Adipose tissue (tissue), 3 donors: ENCODE data around the gene SLC16A6. TPM values are rescaled to one million over a fixed set of nuclear protein-coding genes. Genes with fewer than 3 reads are reported as not detected.
"Not testable (repeated sequence)": the region's sequence is repeated elsewhere in the genome, so short reads cannot be mapped to it uniquely, and the experiment has no call there.

ENCODE experiments used
- H3K27ac ChIP-seq: one replicate; pipeline ENCODE4 v1.5.1; 2013; ENCODE audit warnings: low read depth, low read length
- WGBS, 3 donors: extraction: QIAGEN DNeasy Blood & Tissue Kit; methylation state at CpG; one replicate each; pipeline ENCODE4 v1.1.7; 2013; 5-methylcytosine and 5-hydroxymethylcytosine counted together
- polyA plus RNA-seq, 3 donors: library from polyadenylated mRNA; stranded (reverse); fragments of 200-250 nt; gene quantifications; one replicate each; pipeline ENCODE4 v1.2.3, GENCODE V29; 2013
- donor health status: healthy with polysubstance abuse.
- donor health status: Bipolar disorder and iron deficiency.
- donor health status: healthy.

Gene SLC16A6
- 1 to 10 TPM in 1 of 3 donors, under 1 TPM in 2; 0.18 to 1.1 (median 0.56) TPM for polyA plus RNA-seq

DNA sequence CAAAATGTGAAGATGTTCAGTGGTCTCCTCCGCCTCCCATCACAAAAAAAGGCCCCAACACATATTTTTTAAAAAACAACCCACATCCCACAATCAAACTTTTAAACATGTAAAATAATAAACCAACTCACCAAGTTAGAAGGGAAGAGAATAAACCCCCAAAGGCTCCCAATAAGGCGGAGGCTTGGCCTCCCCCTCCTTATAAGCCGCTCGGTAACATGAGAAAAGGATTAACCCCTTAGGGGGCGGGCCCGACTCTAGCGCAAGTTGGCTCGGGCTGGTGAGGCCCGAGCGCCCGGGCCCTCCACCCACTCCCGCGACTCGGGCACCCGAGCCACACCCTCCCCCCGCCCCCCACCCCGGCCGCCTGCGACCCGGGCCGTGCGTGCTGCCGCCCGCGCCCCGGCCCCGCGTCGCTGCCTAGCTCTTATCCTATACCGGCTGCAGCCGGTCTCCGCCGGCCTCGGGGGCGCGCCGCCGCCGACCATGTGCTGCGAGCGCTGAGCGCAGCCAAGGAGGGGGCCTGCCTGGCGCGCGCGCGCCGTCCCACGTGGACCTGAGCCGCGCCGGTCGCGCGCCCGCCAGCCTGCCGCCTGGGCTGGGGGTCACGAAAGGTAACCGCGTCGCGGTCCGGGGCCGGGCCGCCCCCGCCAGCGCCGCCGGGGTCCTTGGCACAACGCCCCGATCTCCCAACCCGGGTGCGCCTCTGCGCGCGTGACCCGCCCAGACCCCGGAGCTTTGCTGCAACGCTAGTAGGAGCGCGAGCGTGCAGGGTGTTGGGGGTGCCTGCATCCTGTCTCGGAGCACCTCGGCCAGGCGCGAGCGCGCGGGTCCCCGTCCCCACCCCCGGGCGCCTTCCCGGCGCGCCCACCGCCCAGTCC, at the start of gene SLC16A6, which contains the start of gene ARSG:
SLC16A6 (minus strand) TSS at position 173 of the 881 bp plus-strand sequence. CDS start 12,807 bp downstream, outside the sequence.
ARSG (plus strand) TSS at position 541 of the 881 bp plus-strand sequence. CDS start 15,999 bp downstream, outside the sequence.
- peak within 1 kb of the TSS; percentile 28 for H3K27ac ChIP-seq
- 0 to 2% (median 1%) methylated on average over 78 to 96 of the region's 96 CpGs for WGBS, 3 donors

DNA sequence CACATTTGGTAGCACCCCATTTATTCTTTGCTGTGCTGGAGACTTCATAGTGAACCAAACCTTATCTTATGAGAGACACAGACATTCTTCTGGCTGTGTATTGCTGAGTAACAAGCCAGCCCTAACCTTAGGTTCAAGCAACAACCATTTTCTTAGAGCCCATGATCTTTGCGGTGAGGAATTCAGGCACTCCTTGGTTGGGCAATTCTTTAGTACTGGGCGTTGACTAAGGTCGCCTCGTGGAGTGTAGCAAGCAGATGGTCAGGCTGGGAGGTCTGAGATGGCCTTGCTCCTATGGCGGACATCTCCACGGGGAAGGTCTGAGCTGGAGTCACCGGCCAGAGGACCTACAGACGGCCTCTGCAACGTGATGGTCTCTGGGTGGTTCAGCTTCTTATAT, 43.5 kb upstream of the SLC16A6 start:
- H3K27ac ChIP-seq = no peak overlapping the region
- 96% methylated on average over 9 of the region's 9 CpGs for WGBS, 3 donors

DNA sequence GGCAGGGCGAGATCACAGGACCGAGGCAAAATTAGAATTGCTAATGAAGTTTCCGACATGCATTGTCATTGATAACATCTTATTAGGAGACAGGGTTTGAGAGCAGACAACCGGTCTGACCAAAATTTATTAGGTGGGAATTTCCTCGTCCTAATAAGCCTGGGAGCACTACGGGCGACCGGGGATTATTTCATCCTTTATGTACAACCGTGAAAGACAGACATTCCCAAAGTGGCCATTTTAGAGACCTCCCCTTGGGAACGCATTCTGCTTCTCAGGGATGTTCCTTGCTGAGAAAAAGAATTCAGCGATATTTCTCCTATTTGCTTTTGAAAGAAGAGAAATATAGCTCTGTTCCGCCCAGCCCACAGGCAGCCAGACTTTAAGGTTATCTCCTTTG, 41.0 kb upstream of the SLC16A6 start:
- not testable (repeated sequence) for H3K27ac ChIP-seq
- WGBS, 3 donors = 93 to 97% (median 97%) methylated on average over 12 of the region's 12 CpGs

GRCh38 chr17:68329331-68329730, 38.4 kb upstream of the SLC16A6 start:
- 93 to 96% (median 95%) methylated on average over 7 of the region's 7 CpGs for WGBS, 3 donors
- H3K27ac ChIP-seq = no peak overlapping the region

GRCh38 chr17:68328676-68329075, 37.7 kb upstream of the SLC16A6 start:
- no peak overlapping the region for H3K27ac ChIP-seq
- WGBS, 3 donors = 62 to 70% (median 62%) methylated on average over 4 of the region's 4 CpGs

- 91 to 94% (median 93%) methylated on average over 8 of the region's 8 CpGs for WGBS, 3 donors
- no peak overlapping the region for H3K27ac ChIP-seq
These were observed 37.1 kb upstream of the SLC16A6 start for GRCh38 chr17:68327823-68328557.

DNA sequence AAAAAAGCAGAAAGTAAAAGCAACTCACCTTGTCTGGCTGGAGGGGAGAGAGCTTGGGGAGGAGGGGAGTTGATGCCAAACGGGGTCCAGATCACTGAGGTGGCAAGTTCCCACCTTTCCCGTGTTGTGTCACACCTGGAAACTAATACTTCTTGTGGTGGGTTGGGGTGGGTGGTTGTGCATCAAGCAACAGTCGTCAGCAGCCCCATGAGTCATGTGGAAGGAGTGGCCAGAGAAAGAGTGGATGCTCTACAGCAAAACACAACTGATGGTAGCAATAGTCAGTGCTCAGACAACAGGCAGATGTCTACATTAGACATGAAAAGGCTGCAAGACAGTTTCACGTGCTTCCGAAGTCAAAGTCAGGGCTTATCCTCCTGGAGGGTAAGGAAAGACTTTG, 35.8 kb upstream of the SLC16A6 start:
- H3K27ac ChIP-seq = no peak overlapping the region
- 78 to 83% (median 79%) methylated on average over 5 of the region's 5 CpGs for WGBS, 3 donors

DNA sequence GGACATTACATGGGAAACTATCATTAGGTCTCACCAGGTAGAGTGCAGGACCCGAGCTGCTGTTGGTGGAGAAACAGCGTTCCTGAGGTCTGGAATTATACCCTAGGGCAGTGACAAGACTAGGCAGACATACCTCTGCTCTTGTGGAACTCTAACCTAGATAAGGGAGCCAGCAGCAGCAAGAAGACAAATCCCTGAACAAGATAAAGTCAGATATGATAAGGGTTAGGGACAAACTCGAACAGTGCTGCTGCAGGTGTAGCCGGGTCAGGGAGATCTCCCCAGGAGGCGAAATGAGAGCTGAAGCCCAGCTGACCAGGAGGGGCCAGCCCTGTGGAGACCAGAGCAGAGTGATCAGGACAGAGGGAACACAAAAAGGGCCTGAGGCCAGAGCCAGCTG, 35.0 kb upstream of the SLC16A6 start:
- H3K27ac ChIP-seq = no peak overlapping the region
- 81 to 91% (median 82%) methylated on average over 5 of the region's 5 CpGs for WGBS, 3 donors

DNA sequence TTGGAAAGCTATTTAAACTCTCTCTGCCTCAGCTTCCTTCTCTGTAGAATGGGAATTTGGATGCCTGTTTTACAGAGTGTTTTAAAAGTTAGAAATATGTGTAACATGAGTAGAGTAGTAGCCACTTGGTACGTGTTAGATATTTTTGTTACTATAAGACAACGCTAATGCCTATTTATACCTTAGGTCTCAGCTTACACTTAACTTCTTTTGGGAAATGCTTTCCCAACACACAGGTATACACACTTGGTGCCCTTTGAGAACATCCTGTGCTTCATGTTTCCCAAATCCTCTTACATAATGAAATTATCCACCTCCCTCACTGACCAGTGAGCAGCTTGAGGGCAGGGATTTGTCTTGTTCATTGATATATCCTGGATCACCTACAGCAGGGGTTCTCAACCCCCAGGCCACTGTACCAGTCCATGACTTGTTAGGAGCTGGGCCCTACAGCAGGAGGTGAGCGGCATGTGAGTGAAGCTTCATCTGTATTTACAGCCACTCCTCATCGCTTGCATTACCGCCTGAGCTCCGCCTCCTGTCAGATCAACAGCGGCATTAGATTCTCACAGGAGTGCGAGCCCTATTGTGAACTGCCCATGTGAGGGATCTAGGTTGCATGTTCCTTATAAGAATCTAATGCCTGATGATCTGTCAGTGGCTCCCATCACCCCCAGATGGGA, 33.9 kb upstream of the SLC16A6 start:
- H3K27ac ChIP-seq = no peak overlapping the region
- 97 to 98% (median 97%) methylated on average over 8 of the region's 8 CpGs for WGBS, 3 donors

DNA sequence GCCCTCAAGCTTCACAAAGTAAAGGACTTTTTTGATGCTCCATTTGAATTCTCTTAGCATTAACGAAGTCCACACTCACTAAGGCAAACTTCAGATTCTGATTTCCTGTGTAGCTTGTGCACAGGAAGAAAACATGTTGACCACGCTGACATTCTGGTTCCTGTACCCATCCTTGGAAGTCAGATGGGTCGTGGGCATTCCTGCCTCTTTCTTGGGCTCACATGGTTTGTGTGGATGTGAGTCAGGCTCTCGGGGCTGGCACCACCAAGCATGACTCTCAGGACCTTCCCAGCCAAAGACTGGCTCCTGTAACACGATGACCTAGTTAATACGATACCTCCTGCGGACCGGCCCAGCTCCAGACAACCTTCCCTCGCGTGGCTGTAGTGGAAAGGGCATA, 33.2 kb upstream of the SLC16A6 start:
- H3K27ac ChIP-seq = no peak overlapping the region
- WGBS, 3 donors = 77 to 92% (median 81%) methylated on average over 10 of the region's 10 CpGs

DNA sequence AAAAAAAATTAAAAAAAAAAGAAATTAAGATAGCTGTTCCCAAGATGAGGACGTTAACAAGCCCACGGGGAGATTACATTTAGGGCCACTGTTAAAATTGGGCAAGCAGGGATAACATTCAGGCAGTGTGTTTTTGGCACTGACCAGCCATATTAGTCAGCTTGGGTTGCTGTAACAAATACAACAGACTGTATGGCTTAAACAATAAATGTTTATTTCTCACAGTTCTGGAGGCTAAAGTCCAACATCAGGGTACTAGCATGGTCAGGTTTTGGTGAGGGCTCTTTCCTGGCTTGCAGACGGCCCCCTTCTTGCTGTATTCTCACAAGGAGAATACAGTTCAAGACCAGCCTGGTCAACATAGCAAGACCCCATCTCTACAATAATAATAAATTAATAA, 31.7 kb upstream of the SLC16A6 start:
- WGBS, 3 donors = 71 to 85% (median 85%) methylated on average over 3 of the region's 3 CpGs
- H3K27ac ChIP-seq = no peak overlapping the region

DNA sequence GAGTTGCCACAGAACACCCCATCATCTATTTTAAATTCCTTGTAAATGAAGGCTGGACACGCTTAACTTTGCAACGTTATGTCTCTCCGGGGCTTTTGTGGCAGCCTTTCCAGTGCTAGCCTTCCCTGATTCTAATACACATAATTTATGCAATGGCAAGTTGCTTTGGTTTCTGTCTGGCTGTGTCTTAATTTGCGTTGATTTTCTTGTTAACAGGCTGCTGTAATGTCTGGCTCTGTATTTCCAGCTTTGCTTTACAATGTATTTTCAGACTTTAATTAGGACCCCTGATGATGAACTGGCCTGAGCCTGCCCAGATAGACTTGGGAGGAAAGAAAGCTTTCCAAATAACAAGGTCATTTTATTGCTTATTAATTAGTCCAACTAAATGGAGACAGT, 30.6 kb upstream of the SLC16A6 start:
- no peak overlapping the region for H3K27ac ChIP-seq
- 62 to 81% (median 75%) methylated on average over 4 of the region's 4 CpGs for WGBS, 3 donors

DNA sequence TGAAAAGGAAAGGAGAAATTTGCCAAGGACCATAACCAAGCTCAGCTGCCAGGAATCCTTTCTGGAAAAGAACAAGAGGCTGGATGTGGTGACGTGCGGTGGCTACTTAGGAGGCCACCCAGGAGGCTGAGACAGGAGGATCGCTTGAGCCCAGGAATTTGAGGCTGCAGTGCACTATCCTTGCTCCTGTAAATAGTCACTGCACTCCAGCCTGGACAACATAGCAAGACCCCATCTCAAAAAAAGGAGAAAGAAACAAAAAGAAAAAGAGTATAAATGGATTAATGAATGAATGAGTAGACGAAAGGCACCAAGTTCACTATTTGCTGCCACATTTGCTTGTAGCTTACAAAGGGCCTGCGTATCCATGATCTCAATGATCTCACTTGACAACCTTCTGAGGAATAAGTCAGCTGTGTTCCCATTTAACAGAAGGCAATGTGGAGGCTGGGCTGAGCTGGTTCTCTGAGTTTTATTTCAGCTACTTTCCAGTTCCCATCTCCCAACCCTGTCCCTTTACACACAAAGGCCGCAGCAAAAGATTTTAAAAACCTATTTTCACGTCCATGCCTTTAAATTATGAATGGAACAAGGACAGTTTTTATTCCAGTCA, 30.1 kb upstream of the SLC16A6 start:
- WGBS, 3 donors = 93 to 96% (median 95%) methylated on average over 7 of the region's 7 CpGs
- H3K27ac ChIP-seq = no peak overlapping the region

GRCh38 chr17:68320311-68320865, 29.5 kb upstream of the SLC16A6 start:
- no peak overlapping the region for H3K27ac ChIP-seq
- 69 to 79% (median 70%) methylated on average over 5 of the region's 5 CpGs for WGBS, 3 donors

DNA sequence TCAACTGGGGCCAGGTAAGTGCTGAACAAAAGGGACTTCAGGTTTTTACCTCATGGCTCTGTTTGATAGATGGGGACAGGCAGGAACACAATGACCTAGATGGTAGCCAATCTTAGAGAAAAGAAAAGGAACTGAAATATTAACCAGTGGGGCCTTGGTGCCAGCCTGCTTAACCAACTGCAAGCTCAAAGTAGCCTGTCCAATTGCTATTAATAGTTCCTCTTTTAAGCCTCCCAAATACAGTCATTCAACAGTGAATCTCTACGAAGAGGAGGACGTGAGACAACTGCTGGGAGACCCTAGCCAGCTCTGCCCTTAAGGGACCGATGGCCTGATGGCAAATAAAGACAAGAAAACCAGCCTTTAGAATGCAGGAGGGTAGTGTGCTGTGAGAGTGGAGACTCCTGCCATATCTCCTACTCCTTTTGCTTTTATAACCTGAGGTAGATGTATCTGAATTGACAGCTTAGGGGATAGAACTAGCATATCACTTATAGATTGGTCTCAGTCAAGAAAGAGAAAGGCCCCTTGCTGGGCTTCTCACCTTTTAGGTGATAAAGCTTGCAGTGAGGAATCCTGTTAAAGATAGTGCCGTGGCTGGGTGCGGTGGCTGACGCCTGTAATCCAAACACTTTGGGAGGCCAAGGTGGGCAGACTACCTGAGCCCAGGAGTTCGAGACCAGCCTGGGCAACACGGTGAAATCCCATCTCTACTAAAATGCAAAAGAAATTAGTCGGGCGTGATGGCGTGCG, 28.7 kb upstream of the SLC16A6 start:
- H3K27ac ChIP-seq = no peak overlapping the region
- WGBS, 3 donors = 88 to 93% (median 90%) methylated on average over 12 of the region's 12 CpGs

GRCh38 chr17:68318103-68318991, 27.4 kb upstream of the SLC16A6 start:
- 36 to 78% (median 72%) methylated on average over 8 of the region's 8 CpGs for WGBS, 3 donors
- no peak overlapping the region for H3K27ac ChIP-seq

DNA sequence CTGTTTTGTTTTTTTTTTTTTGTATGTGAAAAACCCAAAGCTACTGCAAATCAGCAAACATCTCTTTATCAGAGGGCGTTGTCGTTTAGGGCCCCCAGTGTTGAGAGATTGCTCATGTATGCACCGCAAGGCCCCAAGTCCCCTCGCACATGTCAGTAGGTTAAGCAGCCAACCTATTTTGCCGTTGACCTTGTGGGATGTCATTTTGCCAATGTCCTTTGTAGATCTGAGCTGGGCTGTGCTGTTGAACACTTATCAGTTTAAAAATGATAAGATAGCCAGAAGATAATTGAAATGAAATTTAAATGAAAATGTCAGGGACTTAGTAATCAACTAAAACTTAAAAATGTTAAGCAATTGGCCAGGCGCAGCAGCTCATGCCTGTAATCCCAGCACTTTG, 26.5 kb upstream of the SLC16A6 start:
- no peak overlapping the region for H3K27ac ChIP-seq
- 79 to 92% (median 91%) methylated on average over 6 of the region's 6 CpGs for WGBS, 3 donors
